GM23338 (cell line): ENCODE measurements around the gene HDAC6.

ENCODE experiments used
- EZH2 ChIP-seq: fragments of 200-600 bp; sonication (generic); IDR thresholded peaks from one replicate; pipeline ENCODE4 v1.8.0; 2017; ENCODE audit warnings: antibody characterized with exemption, mild to moderate bottlenecking, low read depth; ENCODE audit not compliant: unreplicated experiment
- EZH2phosphoT487 ChIP-seq: fragments of 200-600 bp; sonication (generic); IDR thresholded peaks from one replicate; pipeline ENCODE4 v1.8.1; 2018; ENCODE audit warnings: antibody characterized with exemption; ENCODE audit not compliant: unreplicated experiment
- NANOG ChIP-seq: IDR thresholded peaks from 2 replicates; pipeline ENCODE4 v1.6.1; 2016; ENCODE audit warnings: antibody characterized with exemption, borderline replicate concordance
- POLR2AphosphoS5 ChIP-seq: IDR thresholded peaks from 2 replicates; pipeline ENCODE4 v1.6.1; 2016; ENCODE audit warnings: antibody characterized with exemption, low read depth
- ZNF462 ChIP-seq: fragments of 250-450 bp; sonication (Bioruptor Pico); IDR thresholded peaks from 2 replicates; pipeline ENCODE4 v1.5.0; 2020; ENCODE audit warnings: mild to moderate bottlenecking, moderate library complexity
- TF ChIP-seq, protein P1 (sequence below), 2 experiments: fragments of 200-600 bp in 1 of 2; sonication (generic) in 1 of 2; conservative IDR thresholded peaks; 2 replicates each; pipeline versions ENCODE4 v1.5.1 to v1.6.1; 2016 to 2017; ENCODE audit warnings: antibody characterized with exemption in 2 of 2, low read depth in 2 of 2, mild to moderate bottlenecking in 2 of 2, moderate library complexity in 1 of 2
- TF ChIP-seq, protein P2 (sequence below): IDR thresholded peaks from one replicate; pipeline ENCODE4 v1.6.1; 2018; ENCODE audit warnings: antibody characterized with exemption; ENCODE audit not compliant: unreplicated experiment

DNA sequence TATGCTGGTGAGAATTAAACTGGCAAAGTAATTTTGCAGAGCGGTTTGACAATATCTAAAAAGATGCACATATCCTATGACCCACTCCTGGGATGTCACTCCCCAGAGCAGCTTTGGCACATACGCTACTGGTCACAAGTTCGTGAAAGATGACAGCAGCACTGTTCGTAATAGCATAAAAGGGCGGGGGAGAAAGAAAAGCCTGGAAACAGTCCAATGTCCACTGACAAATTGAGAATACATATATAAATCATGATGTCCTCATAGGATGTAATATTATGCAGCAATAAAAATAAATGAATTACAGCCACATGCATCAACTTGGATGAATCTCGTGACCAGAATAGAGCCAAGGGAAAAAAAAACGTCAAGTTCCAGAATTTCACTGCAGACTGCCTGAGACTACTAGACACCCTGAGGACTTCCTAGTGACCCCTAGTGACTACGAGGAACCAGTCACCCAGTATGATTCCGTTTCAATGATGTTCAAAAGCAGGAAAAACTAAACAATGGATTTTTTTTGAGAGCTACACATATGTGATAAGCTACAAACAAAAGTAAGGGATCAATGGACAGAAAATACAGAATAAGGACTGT, 31.8 kb downstream of the HDAC6 start:
- TF ChIP-seq, protein P1, sequence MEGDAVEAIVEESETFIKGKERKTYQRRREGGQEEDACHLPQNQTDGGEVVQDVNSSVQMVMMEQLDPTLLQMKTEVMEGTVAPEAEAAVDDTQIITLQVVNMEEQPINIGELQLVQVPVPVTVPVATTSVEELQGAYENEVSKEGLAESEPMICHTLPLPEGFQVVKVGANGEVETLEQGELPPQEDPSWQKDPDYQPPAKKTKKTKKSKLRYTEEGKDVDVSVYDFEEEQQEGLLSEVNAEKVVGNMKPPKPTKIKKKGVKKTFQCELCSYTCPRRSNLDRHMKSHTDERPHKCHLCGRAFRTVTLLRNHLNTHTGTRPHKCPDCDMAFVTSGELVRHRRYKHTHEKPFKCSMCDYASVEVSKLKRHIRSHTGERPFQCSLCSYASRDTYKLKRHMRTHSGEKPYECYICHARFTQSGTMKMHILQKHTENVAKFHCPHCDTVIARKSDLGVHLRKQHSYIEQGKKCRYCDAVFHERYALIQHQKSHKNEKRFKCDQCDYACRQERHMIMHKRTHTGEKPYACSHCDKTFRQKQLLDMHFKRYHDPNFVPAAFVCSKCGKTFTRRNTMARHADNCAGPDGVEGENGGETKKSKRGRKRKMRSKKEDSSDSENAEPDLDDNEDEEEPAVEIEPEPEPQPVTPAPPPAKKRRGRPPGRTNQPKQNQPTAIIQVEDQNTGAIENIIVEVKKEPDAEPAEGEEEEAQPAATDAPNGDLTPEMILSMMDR (conservative IDR thresholded peaks at IDR 0.05; ENCODE audit: low read depth in 2 of 2): peak in 1 of 2 experiments; percentile 31; a peak in 3 of 4 replicates
- no peak for TF ChIP-seq EZH2
- no peak for TF ChIP-seq POLR2AphosphoS5
- TF ChIP-seq, protein P2, sequence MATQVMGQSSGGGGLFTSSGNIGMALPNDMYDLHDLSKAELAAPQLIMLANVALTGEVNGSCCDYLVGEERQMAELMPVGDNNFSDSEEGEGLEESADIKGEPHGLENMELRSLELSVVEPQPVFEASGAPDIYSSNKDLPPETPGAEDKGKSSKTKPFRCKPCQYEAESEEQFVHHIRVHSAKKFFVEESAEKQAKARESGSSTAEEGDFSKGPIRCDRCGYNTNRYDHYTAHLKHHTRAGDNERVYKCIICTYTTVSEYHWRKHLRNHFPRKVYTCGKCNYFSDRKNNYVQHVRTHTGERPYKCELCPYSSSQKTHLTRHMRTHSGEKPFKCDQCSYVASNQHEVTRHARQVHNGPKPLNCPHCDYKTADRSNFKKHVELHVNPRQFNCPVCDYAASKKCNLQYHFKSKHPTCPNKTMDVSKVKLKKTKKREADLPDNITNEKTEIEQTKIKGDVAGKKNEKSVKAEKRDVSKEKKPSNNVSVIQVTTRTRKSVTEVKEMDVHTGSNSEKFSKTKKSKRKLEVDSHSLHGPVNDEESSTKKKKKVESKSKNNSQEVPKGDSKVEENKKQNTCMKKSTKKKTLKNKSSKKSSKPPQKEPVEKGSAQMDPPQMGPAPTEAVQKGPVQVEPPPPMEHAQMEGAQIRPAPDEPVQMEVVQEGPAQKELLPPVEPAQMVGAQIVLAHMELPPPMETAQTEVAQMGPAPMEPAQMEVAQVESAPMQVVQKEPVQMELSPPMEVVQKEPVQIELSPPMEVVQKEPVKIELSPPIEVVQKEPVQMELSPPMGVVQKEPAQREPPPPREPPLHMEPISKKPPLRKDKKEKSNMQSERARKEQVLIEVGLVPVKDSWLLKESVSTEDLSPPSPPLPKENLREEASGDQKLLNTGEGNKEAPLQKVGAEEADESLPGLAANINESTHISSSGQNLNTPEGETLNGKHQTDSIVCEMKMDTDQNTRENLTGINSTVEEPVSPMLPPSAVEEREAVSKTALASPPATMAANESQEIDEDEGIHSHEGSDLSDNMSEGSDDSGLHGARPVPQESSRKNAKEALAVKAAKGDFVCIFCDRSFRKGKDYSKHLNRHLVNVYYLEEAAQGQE: no peak
- no peak for TF ChIP-seq EZH2phosphoT487
- TF ChIP-seq NANOG: no peak
- no peak for TF ChIP-seq ZNF462 (CRISPR knock-in tag)
